Upper lobe of left lung (tissue), 6 donors: ENCODE measurements around the gene DLGAP1. TPM values are rescaled to one million over a fixed set of nuclear protein-coding genes. Genes with fewer than 3 reads are reported as not detected.

Experiments used
- ATAC-seq, 2 donors: fragments of 200-7000 bp; cut with Tn5 transposase; one replicate each; pipeline ENCODE4 v1.9.1; 2022; ENCODE audit warnings: mild to moderate bottlenecking in 2 of 2, moderate library complexity in 2 of 2; ENCODE audit not compliant: low FRiP score in 2 of 2
- DNase-seq, 2 donors: peaks; one replicate each; pipeline ENCODE4 v3.0.0-alpha.2; 2019 to 2020
- H3K27ac ChIP-seq, 4 donors: fragments of 200-600 bp; sonication (generic); one replicate each; pipeline ENCODE4 v1.5.1; 2016 to 2019
- H3K27me3 ChIP-seq, 4 donors: fragments of 200-600 bp; sonication (generic); one replicate each; pipeline ENCODE4 v1.5.1; 2017 to 2019
- H3K36me3 ChIP-seq, 4 donors: fragments of 200-600 bp; sonication (generic); one replicate each; pipeline ENCODE4 v1.5.1; 2016 to 2019
- H3K4me1 ChIP-seq, 4 donors: fragments of 200-600 bp; sonication (generic); one replicate each; pipeline ENCODE4 v1.5.1; 2018 to 2019
- H3K4me3 ChIP-seq, 4 donors: fragments of 200-600 bp; sonication (generic); one replicate each; pipeline ENCODE4 v1.5.1; 2017 to 2019; ENCODE audit warnings: mild to moderate bottlenecking in 2 of 4, moderate library complexity in 1 of 4
- H3K9me3 ChIP-seq, 4 donors: fragments of 200-600 bp; sonication (generic); one replicate each; pipeline ENCODE4 v1.5.1; 2018 to 2019
- EP300 ChIP-seq, 4 donors: sonication (generic); formaldehyde crosslinking; IDR thresholded peaks; one replicate each; pipeline ENCODE4 v1.5.1; 2017; ENCODE audit warnings: antibody characterized with exemption in 4 of 4, control low read depth in 2 of 4
- POLR2A ChIP-seq, 4 donors: fragments of 450-650 bp; IDR thresholded peaks; one replicate each; pipeline ENCODE4 v1.5.1; 2016 to 2017; ENCODE audit warnings: antibody characterized with exemption in 4 of 4, mild to moderate bottlenecking in 2 of 4
- POLR2AphosphoS5 ChIP-seq, 2 donors: sonication (generic); formaldehyde crosslinking; IDR thresholded peaks; one replicate each; pipeline ENCODE4 v1.5.1; 2017; ENCODE audit warnings: antibody characterized with exemption in 2 of 2
- WGBS, 2 donors: methylation state at CpG; one replicate each; pipeline ENCODE4 v1.1.5; 2017 to 2018; 5-methylcytosine and 5-hydroxymethylcytosine counted together
- total RNA-seq, 6 donors: library from RNA; depleted of rRNA in 4 of 6; stranded (reverse); fragments of >200 nt in 4 of 6; gene quantifications; one replicate each; pipeline versions ENCODE4 v1.1.0 to v1.2.1, GENCODE V29; 2016 to 2021
- TF ChIP-seq, protein P1 (sequence below), 6 experiments: fragments of 450-650 bp in 4 of 6; fragments of 200-600 bp in 2 of 6; sonication (generic) in 2 of 6; IDR thresholded peaks; one replicate each; pipeline ENCODE4 v1.5.1; 2016 to 2019; ENCODE audit warnings: antibody characterized with exemption in 6 of 6
- donor health status: DM: no; HTN: no; CAD: no; lungs with moderate emphysema.
- donor health status: DM: no; HTN: yes; CAD: no; lungs with severe emphysema.

Gene DLGAP1
- total RNA-seq, 6 donors from 2014 or later = 2.1 to 4.6 (median 3.6) TPM

DNA sequence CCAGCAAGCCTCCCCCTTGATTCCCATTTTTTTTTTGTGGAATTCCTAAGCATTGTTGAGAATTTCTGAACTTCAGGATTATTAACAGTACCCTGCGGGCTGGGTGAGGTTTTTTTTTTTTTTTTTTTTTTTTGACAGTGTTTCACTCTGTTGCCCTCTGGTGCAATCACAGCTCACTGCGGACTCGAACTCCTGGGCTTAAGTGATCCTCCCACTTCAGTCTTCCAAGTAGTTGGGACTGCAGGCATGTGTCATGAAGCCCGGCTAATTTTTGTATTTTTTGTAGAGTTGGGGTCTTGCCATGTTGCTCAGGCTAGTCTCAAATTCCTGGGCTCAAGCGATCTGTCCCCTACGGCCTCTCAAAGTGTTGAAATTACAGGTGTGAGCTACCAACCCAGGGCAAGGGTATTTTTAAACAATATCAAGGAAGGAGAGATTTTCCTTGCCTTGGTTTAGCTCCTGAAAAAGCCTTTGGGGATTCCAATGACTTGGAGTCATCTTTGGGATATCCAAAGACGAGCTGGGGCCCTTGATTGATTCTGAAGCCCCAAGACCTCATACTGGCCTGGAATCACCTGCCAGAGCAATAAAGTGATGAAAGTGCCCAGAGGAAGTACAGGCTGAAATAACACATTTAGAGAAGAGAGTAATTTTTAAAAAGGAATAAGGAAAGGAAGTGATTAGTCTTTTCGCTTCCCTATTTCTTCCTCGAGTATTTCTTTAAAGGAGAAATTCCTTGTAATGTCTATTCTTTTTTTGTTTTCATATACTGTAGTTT is 764.9 kb downstream of the DLGAP1 start:
- H3K27ac ChIP-seq = no peak overlapping the region
- DNase-seq (no peak), ATAC-seq (no peak)
- no peak overlapping the region for H3K4me3 ChIP-seq
- no peaks in the 10 kb centered on the region for H3K9me3 ChIP-seq
- H3K4me1 ChIP-seq = peaks cover 0 to 4% (median 0%) of the 10 kb centered on the region in 4 donors
- no peaks in the 10 kb centered on the region for H3K27me3 ChIP-seq
- TF ChIP-seq POLR2AphosphoS5 (IDR thresholded peaks at IDR 0.05) (no peak), EP300 (IDR thresholded peaks at IDR 0.05) (no peak), POLR2A (IDR thresholded peaks at IDR 0.05) (no peak)
- TF ChIP-seq, protein P1, sequence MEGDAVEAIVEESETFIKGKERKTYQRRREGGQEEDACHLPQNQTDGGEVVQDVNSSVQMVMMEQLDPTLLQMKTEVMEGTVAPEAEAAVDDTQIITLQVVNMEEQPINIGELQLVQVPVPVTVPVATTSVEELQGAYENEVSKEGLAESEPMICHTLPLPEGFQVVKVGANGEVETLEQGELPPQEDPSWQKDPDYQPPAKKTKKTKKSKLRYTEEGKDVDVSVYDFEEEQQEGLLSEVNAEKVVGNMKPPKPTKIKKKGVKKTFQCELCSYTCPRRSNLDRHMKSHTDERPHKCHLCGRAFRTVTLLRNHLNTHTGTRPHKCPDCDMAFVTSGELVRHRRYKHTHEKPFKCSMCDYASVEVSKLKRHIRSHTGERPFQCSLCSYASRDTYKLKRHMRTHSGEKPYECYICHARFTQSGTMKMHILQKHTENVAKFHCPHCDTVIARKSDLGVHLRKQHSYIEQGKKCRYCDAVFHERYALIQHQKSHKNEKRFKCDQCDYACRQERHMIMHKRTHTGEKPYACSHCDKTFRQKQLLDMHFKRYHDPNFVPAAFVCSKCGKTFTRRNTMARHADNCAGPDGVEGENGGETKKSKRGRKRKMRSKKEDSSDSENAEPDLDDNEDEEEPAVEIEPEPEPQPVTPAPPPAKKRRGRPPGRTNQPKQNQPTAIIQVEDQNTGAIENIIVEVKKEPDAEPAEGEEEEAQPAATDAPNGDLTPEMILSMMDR (IDR thresholded peaks at IDR 0.05) = no peak
- no peaks in the 10 kb centered on the region for H3K36me3 ChIP-seq
- 74 to 79% methylated on average over 9 of the region's 9 CpGs for WGBS, 2 donors

DNA sequence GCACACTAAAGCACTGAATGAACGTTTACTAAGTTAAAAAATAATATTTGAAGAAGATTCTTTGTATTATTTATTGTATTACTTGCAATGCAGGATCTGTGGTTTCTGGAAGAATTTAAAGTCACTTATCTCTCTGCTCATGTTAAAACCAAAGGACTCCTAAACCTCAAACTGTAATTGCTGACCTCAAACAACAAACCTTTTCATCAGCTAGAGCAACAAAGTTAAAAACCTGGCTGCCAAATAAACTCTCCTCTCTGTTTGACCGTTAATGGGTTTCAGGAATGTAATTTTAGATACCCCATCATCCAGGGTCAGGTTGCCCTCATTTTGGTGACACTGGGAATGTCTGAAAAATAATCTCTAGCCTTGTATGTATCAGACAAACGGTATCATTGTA is 766.0 kb downstream of the DLGAP1 start:
- Histone ChIP-seq H3K27ac (no peak overlapping the region), H3K9me3 (no peaks in the 10 kb centered on the region), H3K4me3 (no peak overlapping the region), H3K4me1 (peaks cover 0 to 4% (median 0%) of the 10 kb centered on the region in 4 donors), H3K27me3 (no peaks in the 10 kb centered on the region), H3K36me3 (no peaks in the 10 kb centered on the region)
- WGBS, 2 donors = 46 to 52% methylated on average over 3 of the region's 3 CpGs
- DNase-seq = no peak
- TF ChIP-seq, protein P1 (IDR thresholded peaks at IDR 0.05) = no peak
- no peak for TF ChIP-seq EP300 (IDR thresholded peaks at IDR 0.05)
- no peak for TF ChIP-seq POLR2AphosphoS5 (IDR thresholded peaks at IDR 0.05)
- TF ChIP-seq POLR2A (IDR thresholded peaks at IDR 0.05) = no peak
- ATAC-seq = no peak

DNA sequence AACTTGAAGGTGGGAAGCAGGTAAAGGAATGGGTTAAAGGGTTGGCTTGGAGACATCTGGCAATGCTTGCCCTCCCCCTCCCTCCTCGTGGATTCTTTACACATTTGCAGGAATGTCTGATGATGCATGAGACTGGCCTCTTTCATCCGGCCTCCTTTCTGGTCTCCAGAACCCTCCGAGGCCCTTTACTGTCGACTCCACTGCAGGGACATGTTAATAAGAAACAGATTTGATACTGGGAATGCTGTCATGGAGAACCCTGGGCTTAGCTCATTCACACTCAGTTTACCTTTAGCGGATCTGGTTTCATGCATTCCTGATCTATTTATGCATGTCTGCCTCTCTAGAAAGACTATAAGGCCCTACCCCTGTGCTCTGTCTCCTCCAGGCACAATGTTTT is 766.4 kb downstream of the DLGAP1 start:
- no peaks in the 10 kb centered on the region for H3K36me3 ChIP-seq
- DNase-seq (no peak), ATAC-seq (peak in 1 of 2 donors; percentile 69)
- H3K9me3 ChIP-seq = no peaks in the 10 kb centered on the region
- H3K4me1 ChIP-seq = peaks cover 0 to 4% (median 0%) of the 10 kb centered on the region in 4 donors
- 34 to 53% methylated on average over 5 of the region's 5 CpGs for WGBS, 2 donors
- TF ChIP-seq, protein P1 (IDR thresholded peaks at IDR 0.05) = no peak
- TF ChIP-seq EP300 (IDR thresholded peaks at IDR 0.05) (no peak), POLR2A (IDR thresholded peaks at IDR 0.05) (no peak), POLR2AphosphoS5 (IDR thresholded peaks at IDR 0.05) (no peak)
- no peak overlapping the region for H3K4me3 ChIP-seq
- no peak overlapping the region for H3K27ac ChIP-seq
- no peaks in the 10 kb centered on the region for H3K27me3 ChIP-seq

- Histone ChIP-seq H3K36me3 (no peaks in the 10 kb centered on the region), H3K27me3 (no peaks in the 10 kb centered on the region), H3K4me1 (no peaks in the 10 kb centered on the region), H3K27ac (no peak overlapping the region), H3K4me3 (no peak overlapping the region), H3K9me3 (no peaks in the 10 kb centered on the region)
- DNase-seq (no peak), ATAC-seq (no peak)
- WGBS, 2 donors = 53 to 68% methylated on average over 3 of the region's 3 CpGs
- no peak for TF ChIP-seq EP300 (IDR thresholded peaks at IDR 0.05)
These were observed 771.6 kb downstream of the DLGAP1 start for GRCh38 chr18:3683483-3683882.

GRCh38 chr18:3682061-3682460 is 773.0 kb downstream of the DLGAP1 start:
- no peaks in the 10 kb centered on the region for H3K36me3 ChIP-seq
- no peak overlapping the region for H3K4me3 ChIP-seq
- no peak for DNase-seq
- no peak overlapping the region for H3K27ac ChIP-seq
- no peak for ATAC-seq
- TF ChIP-seq EP300 (IDR thresholded peaks at IDR 0.05) (no peak), POLR2AphosphoS5 (IDR thresholded peaks at IDR 0.05) (no peak), POLR2A (IDR thresholded peaks at IDR 0.05) (no peak)
- TF ChIP-seq, protein P1 (IDR thresholded peaks at IDR 0.05) = no peak
- 93 to 94% methylated on average over 3 of the region's 3 CpGs for WGBS, 2 donors
- no peaks in the 10 kb centered on the region for H3K4me1 ChIP-seq
- no peaks in the 10 kb centered on the region for H3K9me3 ChIP-seq
- no peaks in the 10 kb centered on the region for H3K27me3 ChIP-seq
